DND-41 (cell line): ENCODE measurements around the gene SLC2A14.

Experiments used
- CTCF ChIP-seq: IDR thresholded peaks from 2 replicates; pipeline ENCODE4 v1.5.1; 2012; ENCODE audit warnings: borderline replicate concordance, low read length, moderate library complexity, mild to moderate bottlenecking; ENCODE audit not compliant: poor library complexity, severe bottlenecking; ENCODE audit errors: extremely low read depth
- EZH2 ChIP-seq: IDR thresholded peaks from 3 replicates; pipeline ENCODE4 v1.6.1; 2012; ENCODE audit warnings: borderline replicate concordance, low read depth, mild to moderate bottlenecking, moderate library complexity, low read length, inconsistent platforms; ENCODE audit not compliant: severe bottlenecking

- TF ChIP-seq CTCF (no peak), EZH2 (no peak)
Observed at GRCh38 chr12:7835766-7836165, 36.9 kb downstream of the SLC2A14 start.
